ENCODE results near the gene CYP4V2.

Gene CYP4V2

DNA sequence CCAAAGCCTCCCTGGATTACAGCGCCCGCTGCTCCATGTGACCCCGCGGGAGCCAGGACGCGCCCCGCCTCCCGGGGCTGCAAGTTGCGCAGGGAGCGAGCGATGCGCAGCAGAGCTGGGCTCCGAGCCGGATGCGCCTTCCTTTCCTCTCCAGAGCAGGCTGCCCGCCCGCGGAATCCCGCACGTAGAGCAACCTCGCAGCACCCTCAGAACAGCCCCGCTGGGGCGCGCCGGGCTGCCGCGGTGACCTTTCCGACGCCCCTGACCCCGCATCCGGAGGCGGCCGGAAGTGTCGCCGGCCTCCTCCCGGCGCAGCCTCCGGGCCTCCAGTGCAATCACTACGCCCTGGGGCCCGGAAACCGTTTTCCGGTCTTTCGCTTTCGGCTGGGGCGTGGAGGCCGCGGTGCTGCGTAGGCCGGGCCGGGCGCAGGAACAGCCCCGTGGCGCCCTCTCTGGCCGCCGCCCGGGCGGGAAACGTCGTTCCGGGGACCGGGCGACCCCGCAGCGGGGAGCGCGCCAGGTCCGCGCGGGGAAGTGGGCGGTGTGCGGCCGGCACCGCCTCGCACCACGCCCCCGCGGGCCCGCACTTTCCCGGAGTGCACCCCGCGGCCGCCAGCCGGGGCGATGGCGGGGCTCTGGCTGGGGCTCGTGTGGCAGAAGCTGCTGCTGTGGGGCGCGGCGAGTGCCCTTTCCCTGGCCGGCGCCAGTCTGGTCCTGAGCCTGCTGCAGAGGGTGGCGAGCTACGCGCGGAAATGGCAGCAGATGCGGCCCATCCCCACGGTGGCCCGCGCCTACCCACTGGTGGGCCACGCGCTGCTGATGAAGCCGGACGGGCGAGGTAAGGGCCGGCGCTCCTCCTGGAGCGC lies at the start of gene CYP4V2:
Gene CYP4V2 (plus strand): TSS at position 368 of the 866 bp plus-strand sequence. CDS start 257 bp downstream, at position 625.
- H3K27ac Mint-ChIP-seq = peak within 1 kb of the TSS; percentile 97
- no peaks in the 10 kb centered on the region for H3K9me3 Mint-ChIP-seq
- peaks cover 43% of the 10 kb centered on the region for H3K4me1 Mint-ChIP-seq (ENCODE audit: low read depth)
- no peaks in the 10 kb centered on the region for H3K27me3 Mint-ChIP-seq
- peak; percentile 93 for DNase-seq
- peaks cover 28% of the 10 kb centered on the region for H3K36me3 Mint-ChIP-seq (ENCODE audit: low read depth)
- peak within 1 kb of the TSS; percentile 93 for H3K4me3 Mint-ChIP-seq

DNA sequence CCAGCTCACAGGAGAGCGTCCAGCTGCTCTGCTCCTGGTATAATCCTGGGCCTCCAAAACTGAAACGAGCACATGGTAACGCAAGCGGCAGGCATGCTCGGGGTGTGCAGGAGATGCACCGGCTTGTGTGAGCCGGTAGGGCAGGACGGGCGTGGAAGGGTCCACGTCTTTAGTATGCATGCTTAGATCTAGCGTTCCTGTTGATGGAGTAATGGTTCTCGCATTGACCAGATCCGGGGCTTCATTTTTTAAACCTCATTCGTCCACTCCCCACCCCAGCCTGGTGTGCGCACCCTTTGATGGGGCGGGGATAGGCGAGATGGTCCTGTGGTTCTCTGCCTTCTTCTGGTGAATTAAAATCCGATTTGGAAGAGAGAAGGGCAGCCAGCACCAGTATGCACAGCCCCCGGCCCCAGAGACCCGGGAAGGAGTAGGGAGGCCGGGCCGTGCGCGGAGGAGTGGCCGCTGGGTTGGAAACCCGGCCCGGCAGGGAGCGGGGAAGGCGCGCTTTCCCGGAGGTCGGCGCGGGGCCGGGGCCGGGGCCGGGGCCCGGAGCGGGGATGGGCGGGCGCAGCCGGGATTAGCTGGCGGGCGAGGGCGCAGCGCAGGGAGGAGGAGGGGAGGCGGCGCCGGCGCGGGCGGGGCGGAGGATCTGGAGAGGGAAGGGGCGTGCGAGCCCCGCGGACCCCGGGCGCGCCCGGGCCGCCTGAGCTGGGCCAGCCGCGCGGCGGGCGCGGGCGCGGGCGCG lies 47.0 kb upstream of the CYP4V2 start:
- no peaks in the 10 kb centered on the region for H3K9me3 Mint-ChIP-seq
- H3K4me1 Mint-ChIP-seq (ENCODE audit: low read depth) = peaks cover 10% of the 10 kb centered on the region
- H3K4me3 Mint-ChIP-seq = peak overlapping the region; percentile 71
- H3K27me3 Mint-ChIP-seq = peaks cover 59% of the 10 kb centered on the region
- H3K36me3 Mint-ChIP-seq (ENCODE audit: low read depth) = no peaks in the 10 kb centered on the region
- H3K27ac Mint-ChIP-seq = no peak overlapping the region
- DNase-seq = no peak

DNA sequence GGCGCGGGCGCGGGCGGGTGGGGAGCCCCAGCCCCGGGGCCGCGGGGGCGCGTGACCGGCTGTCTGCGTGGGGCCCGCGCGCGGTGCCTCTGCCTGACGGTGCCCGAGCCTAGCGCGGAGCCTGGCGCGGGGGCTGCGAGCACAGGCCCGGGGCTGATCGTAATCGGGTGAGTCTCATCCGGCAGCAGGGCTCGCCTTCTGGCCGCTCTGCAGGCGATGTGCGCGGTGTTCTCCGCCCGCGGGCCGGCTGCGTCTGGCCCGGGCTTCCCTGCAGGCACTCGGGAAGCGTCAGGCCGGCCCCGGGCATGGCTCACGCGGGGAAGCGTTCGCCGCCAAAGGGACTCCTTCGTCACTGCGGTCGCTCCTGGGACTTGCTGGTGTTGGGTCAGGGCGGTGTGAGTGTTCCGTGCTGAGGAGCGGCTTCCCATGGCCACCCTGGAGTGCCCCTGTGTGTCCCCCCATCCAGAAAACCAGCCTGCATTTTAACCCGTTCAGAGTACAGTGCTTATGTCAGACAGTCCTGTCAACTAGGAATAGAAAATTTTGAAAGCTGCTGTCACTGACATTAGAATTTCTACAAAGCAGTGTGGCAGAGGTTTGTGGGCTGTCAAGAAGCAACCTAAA lies 46.3 kb upstream of the CYP4V2 start:
- H3K27me3 Mint-ChIP-seq = peaks cover 59% of the 10 kb centered on the region
- peaks cover 10% of the 10 kb centered on the region for H3K4me1 Mint-ChIP-seq (ENCODE audit: low read depth)
- peak overlapping the region; percentile 66 for H3K4me3 Mint-ChIP-seq
- no peaks in the 10 kb centered on the region for H3K9me3 Mint-ChIP-seq
- peak; percentile 33 for DNase-seq
- no peak overlapping the region for H3K27ac Mint-ChIP-seq
- H3K36me3 Mint-ChIP-seq (ENCODE audit: low read depth) = no peaks in the 10 kb centered on the region

DNA sequence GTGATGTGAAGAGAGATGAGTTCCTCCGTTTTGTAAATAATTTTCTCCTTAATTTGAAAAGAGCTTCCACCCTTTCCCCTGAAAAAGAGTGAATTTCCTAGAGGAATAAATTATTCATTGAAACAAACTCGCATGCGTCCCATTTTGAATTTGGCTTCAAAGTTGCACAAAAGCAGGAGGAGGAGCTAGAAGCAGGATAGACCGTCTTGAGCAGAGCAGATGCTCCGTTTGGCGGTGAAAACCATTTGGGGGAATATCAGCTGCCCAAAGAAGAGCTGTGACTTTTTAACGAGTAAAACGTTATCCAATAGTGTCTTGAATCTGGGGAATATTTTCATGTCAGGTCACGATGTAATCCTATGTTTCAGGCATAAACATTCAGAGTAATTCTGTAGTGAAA lies 44.9 kb upstream of the CYP4V2 start:
- Mint-ChIP-seq H3K27ac (no peak overlapping the region), H3K4me3 (no peak overlapping the region), H3K36me3 (ENCODE audit: low read depth) (no peaks in the 10 kb centered on the region), H3K9me3 (no peaks in the 10 kb centered on the region), H3K27me3 (peaks cover 57% of the 10 kb centered on the region), H3K4me1 (ENCODE audit: low read depth) (peaks cover 10% of the 10 kb centered on the region)
- no peak for DNase-seq

DNA sequence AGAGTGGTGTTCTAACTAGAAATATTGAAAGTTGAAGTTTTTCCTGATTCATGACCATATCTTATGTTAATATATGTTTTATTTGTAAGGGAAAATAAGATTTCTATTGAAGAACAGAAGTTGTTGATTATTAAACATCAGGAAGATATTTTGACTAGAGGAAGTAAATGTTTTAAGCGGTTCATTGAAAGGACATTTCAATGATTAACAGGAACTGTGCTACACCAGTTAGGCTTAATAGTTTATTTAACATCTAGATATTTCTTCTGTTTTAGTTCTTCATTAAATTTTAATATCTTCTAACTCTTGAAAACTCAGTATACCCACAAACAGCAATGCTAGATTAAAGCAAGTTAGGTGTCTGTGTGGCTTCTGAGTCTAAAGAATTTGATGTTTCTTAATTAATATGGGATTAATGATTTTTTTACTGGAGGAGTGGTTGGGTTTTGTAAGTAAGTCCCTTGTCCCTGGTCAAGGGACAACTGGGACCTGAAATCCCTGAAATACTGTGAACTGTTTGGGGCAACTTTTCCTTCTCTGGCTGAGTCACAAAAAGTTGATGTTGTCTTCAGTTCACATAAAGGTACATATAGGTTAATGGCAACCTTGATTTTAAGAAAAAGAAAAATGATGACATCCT lies 42.9 kb upstream of the CYP4V2 start:
- Mint-ChIP-seq H3K27ac (no peak overlapping the region), H3K36me3 (ENCODE audit: low read depth) (no peaks in the 10 kb centered on the region), H3K4me3 (no peak overlapping the region), H3K27me3 (peaks cover 48% of the 10 kb centered on the region), H3K4me1 (ENCODE audit: low read depth) (peaks cover 10% of the 10 kb centered on the region), H3K9me3 (no peaks in the 10 kb centered on the region)
- DNase-seq = no peak

DNA sequence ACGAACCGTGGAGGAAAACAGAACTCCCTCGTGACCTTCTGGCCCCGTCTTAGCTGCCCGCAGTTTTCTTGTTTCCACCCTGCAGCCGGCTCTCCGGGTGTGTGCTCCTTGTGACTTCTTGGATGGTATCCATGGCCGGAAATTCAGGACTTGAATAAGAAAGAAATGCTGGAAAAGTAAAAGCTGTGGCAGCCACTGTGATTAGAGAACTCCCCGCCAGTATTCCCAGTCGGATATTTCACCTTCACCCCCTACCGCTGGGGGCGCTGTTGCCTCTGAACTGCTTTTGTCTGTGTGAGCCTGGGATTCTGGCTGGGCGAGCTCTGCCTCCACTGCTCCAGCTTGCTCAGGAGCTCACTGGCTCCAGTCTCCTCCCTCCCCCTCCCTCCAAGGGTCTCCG lies 41.5 kb upstream of the CYP4V2 start:
- Mint-ChIP-seq H3K36me3 (ENCODE audit: low read depth) (no peaks in the 10 kb centered on the region), H3K27me3 (peaks cover 44% of the 10 kb centered on the region)
- peak; percentile 60 for DNase-seq

DNA sequence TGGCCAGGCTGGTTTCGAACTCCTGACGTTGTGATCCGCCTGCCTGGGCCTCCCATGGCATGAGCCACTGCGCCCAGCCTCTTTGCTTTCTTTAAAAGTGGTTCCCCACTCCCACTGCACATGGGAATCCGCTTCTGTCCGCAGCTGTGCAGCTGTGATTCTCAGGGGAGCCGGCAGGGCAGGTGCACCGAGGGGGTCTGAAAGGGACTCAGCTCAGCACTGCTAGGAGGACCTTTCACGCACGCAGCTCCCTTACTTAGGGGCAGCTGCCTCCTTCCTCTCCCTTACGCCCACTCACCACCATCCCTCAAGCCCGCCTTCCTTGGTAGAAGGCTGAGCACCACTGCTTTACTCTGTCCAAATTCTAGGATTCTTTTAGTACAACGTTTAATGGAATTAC lies 40.4 kb upstream of the CYP4V2 start:
- Mint-ChIP-seq H3K4me3 (no peak overlapping the region), H3K36me3 (ENCODE audit: low read depth) (no peaks in the 10 kb centered on the region), H3K9me3 (no peaks in the 10 kb centered on the region), H3K27me3 (peaks cover 35% of the 10 kb centered on the region), H3K4me1 (ENCODE audit: low read depth) (peaks cover 4% of the 10 kb centered on the region), H3K27ac (no peak overlapping the region)
- DNase-seq = no peak

More for the DNA sequence above, 41.5 kb upstream of the CYP4V2 start:
- Mint-ChIP-seq H3K4me3 (no peak overlapping the region), H3K4me1 (ENCODE audit: low read depth) (peaks cover 3% of the 10 kb centered on the region), H3K27ac (no peak overlapping the region), H3K9me3 (no peaks in the 10 kb centered on the region)

DNA sequence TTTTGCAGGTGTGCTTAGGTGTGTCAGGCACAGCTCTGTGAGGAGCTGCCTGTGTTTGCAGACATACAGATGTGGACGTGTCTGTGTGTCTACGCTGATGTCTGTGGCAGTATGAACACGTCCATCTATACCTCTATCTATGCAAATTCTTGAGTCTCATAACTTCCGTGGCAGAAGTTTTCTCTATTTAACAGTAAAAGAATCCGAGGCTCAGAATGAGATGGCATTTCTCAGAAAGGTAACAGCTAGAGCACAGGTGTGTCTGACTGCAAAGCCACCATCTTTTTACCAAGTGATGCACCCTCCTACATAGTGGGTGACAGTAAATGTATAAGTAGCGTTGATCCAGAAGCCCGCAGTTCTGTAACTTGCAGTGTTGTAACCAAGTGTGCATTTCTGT lies 39.9 kb upstream of the CYP4V2 start:
- Mint-ChIP-seq H3K27ac (no peak overlapping the region), H3K36me3 (ENCODE audit: low read depth) (no peaks in the 10 kb centered on the region), H3K4me1 (ENCODE audit: low read depth) (peaks cover 5% of the 10 kb centered on the region), H3K4me3 (no peak overlapping the region), H3K27me3 (peaks cover 29% of the 10 kb centered on the region), H3K9me3 (no peaks in the 10 kb centered on the region)
- no peak for DNase-seq

DNA sequence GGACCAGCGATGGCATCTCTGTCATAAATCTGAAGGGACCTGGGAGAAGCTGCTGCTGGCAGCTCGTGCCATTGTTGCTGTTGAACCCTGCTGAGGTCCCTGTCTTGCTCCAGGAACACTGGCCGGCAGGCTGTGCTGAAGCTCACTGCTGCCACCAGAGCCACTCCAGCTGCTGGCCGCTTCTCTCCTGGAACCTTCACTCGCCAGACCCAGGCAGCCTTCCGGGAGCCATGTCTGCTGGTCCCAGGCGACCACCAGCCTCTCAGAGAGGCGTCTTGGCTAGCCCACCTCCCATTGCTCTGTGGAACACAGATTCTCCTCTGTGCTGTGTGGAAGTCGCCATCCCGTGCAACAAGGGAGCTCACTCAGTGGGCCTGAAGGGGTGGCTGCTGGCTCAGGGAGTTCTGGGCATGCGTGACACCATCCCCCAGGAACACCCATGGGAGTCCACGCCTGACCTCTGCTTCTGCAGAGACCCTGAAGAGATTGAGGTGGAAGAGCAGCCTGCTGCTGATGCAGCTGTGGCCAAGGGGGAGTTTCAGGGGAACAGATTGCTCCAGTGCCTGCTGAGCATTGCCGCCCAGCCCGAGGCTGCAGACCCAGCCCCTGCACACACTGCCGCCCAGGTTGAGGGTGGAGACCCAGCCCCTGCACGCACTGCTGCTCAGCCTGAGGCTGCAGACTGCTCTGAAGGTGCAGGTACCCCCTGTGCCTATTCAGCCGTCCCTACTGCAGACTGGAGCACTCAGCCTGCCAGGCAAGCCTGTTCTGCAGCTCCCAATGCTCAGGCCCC lies 33.1 kb upstream of the CYP4V2 start:
- DNase-seq = no peak
- H3K27me3 Mint-ChIP-seq = peaks cover 7% of the 10 kb centered on the region
- H3K4me1 Mint-ChIP-seq (ENCODE audit: low read depth) = peaks cover 10% of the 10 kb centered on the region
- H3K4me3 Mint-ChIP-seq = no peak overlapping the region
- H3K36me3 Mint-ChIP-seq (ENCODE audit: low read depth) = no peaks in the 10 kb centered on the region
- H3K27ac Mint-ChIP-seq = no peak overlapping the region
- no peaks in the 10 kb centered on the region for H3K9me3 Mint-ChIP-seq

DNA sequence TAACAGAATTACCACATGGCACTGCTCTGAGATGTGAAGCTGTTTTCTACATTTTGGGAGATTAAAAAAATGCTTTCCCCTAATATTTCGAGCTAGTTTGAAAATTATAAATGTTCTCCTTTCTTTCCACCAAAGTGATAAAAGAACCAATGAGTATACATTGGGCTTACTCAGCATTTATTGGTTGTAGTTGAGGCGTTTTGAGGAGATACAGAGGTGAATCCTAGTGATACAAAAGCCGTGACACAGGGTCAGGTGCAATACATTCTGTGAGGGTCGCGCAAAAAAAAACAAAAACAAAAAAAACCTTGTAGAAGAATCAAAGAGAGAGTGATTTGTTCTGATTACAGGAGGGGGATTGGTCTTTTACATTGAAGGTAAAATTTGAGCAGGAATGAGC lies 32.4 kb upstream of the CYP4V2 start:
- DNase-seq = no peak
- Mint-ChIP-seq H3K27ac (no peak overlapping the region), H3K27me3 (peaks cover 5% of the 10 kb centered on the region)

DNA sequence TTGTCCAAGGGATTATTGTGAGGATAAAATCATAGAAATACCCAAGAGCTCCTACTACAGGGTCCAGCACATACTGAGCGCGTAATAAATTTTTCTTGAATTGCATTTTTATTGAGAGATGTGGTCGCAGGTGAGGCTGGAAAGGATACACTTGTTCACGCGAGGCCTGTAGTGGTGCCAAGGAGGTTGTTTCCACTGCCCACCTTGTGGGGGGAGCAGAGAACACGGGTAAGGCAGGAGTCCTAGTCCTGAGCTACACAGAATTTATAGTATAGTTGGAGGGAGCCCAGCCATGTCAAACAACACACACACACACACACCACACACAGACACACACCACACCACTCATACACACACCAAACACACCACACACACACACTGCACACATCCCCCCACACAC lies 31.8 kb upstream of the CYP4V2 start:
- Mint-ChIP-seq H3K4me1 (ENCODE audit: low read depth) (peaks cover 10% of the 10 kb centered on the region), H3K27me3 (peaks cover 2% of the 10 kb centered on the region), H3K4me3 (no peak overlapping the region), H3K9me3 (no peaks in the 10 kb centered on the region), H3K36me3 (ENCODE audit: low read depth) (no peaks in the 10 kb centered on the region), H3K27ac (no peak overlapping the region)
- no peak for DNase-seq

More for the DNA sequence above, 32.4 kb upstream of the CYP4V2 start:
- H3K4me1 Mint-ChIP-seq (ENCODE audit: low read depth) = peaks cover 10% of the 10 kb centered on the region
- no peaks in the 10 kb centered on the region for H3K9me3 Mint-ChIP-seq
- no peak overlapping the region for H3K4me3 Mint-ChIP-seq
- H3K36me3 Mint-ChIP-seq (ENCODE audit: low read depth) = no peaks in the 10 kb centered on the region

DNA sequence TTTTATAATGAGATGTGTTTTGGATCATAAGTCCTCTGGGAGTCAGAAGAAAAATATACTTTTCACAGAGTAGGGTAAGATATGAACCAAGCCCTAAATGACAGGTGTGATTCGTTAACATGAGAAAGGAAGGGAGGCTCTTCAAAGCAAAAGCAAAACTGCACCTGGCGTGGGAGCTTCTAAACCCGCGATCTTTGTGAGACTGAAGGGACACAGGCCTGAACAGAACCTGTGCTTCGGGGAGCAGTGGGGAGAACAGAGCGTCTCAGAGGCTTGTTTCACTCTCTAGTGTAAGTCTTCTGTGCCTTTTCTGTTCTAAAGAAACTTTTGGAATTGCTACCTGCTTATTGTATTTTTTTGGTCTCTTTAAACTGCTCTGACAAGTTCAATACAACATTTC lies 30.2 kb upstream of the CYP4V2 start:
- Mint-ChIP-seq H3K4me1 (ENCODE audit: low read depth) (peaks cover 5% of the 10 kb centered on the region), H3K27ac (peak overlapping the region; percentile 71), H3K4me3 (peak overlapping the region; percentile 36), H3K27me3 (peaks cover 7% of the 10 kb centered on the region), H3K9me3 (no peaks in the 10 kb centered on the region), H3K36me3 (ENCODE audit: low read depth) (no peaks in the 10 kb centered on the region)
- DNase-seq = no peak

DNA sequence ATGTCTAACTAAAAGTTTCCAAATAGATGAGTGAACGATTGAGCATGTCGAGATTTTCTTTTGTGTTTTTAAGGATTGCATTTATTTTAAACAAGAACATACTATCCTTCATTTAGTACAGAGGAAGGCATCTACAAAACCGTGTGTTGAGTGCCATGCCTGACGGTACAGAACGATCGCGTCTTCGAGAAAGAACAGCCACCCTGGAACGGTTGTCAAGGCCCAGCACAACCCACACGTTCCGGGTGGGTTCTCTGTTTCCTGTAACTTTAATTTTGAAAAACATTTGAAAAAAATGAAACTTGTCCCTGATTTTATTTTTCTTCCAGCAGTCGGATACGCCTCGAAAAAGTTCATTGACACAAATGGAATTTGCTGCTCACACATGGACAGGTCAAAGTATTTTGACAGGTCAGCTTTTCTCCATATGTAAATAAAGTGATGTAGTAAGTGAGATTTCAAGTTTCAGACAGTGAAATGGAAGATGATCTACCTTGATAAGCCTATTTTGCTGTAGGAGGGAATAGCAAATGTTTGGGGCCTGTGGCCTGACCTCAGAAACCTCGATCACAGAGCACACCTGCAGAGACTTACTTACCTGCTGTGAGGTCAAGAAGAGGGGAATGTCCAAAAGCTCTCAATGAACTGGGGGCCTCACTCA lies 24.4 kb upstream of the CYP4V2 start:
- DNase-seq = no peak
- Mint-ChIP-seq H3K4me3 (no peak overlapping the region), H3K36me3 (ENCODE audit: low read depth) (no peaks in the 10 kb centered on the region), H3K4me1 (ENCODE audit: low read depth) (no peaks in the 10 kb centered on the region), H3K9me3 (no peaks in the 10 kb centered on the region), H3K27ac (no peak overlapping the region), H3K27me3 (peaks cover 11% of the 10 kb centered on the region)
